ENCODE measurements around the gene HNRNPAB. TPM values are rescaled to one million over a fixed set of nuclear protein-coding genes. Genes with fewer than 3 reads are reported as not detected.

The HNRNPAB gene
- total RNA-seq, 1 donor from 2014 or later: 162 TPM

DNA sequence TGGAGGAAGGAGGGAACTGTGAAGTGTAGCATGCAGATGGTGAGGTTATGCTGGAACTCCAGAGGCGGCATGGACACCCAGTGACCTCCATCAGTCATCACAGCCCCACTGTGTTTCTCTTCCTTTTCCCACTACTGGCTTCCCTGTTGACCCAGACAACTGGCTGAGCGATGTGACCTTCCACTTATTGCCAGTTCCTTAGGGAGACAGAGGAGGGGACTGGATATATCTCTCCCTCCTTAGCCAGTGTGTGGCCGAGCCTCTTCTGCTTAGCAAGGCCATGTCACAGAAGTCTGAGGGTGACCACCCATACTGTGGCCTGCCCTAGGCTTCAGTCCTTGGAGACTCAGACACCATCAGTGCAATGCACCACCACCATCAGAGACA is 31.2 kb downstream of the HNRNPAB start:
- no peaks in the 10 kb centered on the region for H3K9me3 Mint-ChIP-seq (ENCODE audit: unreplicated experiment)
- DNase-seq (ENCODE audit: low spot score): no peak
- peaks cover 16% of the 10 kb centered on the region for H3K4me1 Mint-ChIP-seq (ENCODE audit: unreplicated experiment)
- H3K4me3 Mint-ChIP-seq (ENCODE audit: unreplicated experiment): no peak overlapping the region
- H3K27ac Mint-ChIP-seq (ENCODE audit: unreplicated experiment): no peak overlapping the region
- peaks cover 12% of the 10 kb centered on the region for H3K27me3 Mint-ChIP-seq (ENCODE audit: unreplicated experiment)
- H3K36me3 Mint-ChIP-seq (ENCODE audit: low read depth, unreplicated experiment): peaks cover 11% of the 10 kb centered on the region
- TF ChIP-seq CTCF (IDR thresholded peaks at IDR 0.05; ENCODE audit: unreplicated experiment): no peak

DNA sequence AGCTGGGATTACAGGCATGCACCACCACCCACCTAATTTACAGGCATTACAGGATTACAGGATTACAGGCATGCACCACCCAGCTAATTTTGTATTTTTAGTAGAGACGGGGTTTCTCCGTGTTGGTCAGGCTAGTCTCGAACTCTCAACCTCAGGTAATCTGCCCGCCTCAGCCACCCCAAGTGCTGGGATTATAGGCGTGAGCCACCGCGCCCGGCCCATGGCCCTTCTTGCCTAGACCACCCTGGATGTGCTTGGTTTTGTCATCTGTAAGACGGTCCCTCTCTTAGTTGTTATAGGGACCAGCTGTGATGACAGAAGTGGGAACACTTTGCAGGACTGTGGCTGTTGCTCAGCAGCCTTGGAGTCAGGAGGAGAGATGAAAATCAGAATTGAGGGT is 31.8 kb downstream of the HNRNPAB start:
- H3K4me1 Mint-ChIP-seq (ENCODE audit: unreplicated experiment): peaks cover 12% of the 10 kb centered on the region
- H3K27ac Mint-ChIP-seq (ENCODE audit: unreplicated experiment): no peak overlapping the region
- H3K36me3 Mint-ChIP-seq (ENCODE audit: low read depth, unreplicated experiment): peaks cover 6% of the 10 kb centered on the region
- H3K9me3 Mint-ChIP-seq (ENCODE audit: unreplicated experiment): no peaks in the 10 kb centered on the region
- H3K4me3 Mint-ChIP-seq (ENCODE audit: unreplicated experiment): no peak overlapping the region
- TF ChIP-seq CTCF (IDR thresholded peaks at IDR 0.05; ENCODE audit: unreplicated experiment): no peak
- peaks cover 8% of the 10 kb centered on the region for H3K27me3 Mint-ChIP-seq (ENCODE audit: unreplicated experiment)
- no peak for DNase-seq (ENCODE audit: low spot score)

- H3K27me3 Mint-ChIP-seq (ENCODE audit: unreplicated experiment): peaks cover 6% of the 10 kb centered on the region
- H3K27ac Mint-ChIP-seq (ENCODE audit: unreplicated experiment): no peak overlapping the region
- TF ChIP-seq CTCF (IDR thresholded peaks at IDR 0.05; ENCODE audit: unreplicated experiment): no peak
- peaks cover 3% of the 10 kb centered on the region for H3K36me3 Mint-ChIP-seq (ENCODE audit: low read depth, unreplicated experiment)
- no peak overlapping the region for H3K4me3 Mint-ChIP-seq (ENCODE audit: unreplicated experiment)
- peaks cover 6% of the 10 kb centered on the region for H3K4me1 Mint-ChIP-seq (ENCODE audit: unreplicated experiment)
- no peak for DNase-seq (ENCODE audit: low spot score)
- no peaks in the 10 kb centered on the region for H3K9me3 Mint-ChIP-seq (ENCODE audit: unreplicated experiment)
These were observed 32.3 kb downstream of the HNRNPAB start for GRCh38 chr5:178236679-178237078.

DNA sequence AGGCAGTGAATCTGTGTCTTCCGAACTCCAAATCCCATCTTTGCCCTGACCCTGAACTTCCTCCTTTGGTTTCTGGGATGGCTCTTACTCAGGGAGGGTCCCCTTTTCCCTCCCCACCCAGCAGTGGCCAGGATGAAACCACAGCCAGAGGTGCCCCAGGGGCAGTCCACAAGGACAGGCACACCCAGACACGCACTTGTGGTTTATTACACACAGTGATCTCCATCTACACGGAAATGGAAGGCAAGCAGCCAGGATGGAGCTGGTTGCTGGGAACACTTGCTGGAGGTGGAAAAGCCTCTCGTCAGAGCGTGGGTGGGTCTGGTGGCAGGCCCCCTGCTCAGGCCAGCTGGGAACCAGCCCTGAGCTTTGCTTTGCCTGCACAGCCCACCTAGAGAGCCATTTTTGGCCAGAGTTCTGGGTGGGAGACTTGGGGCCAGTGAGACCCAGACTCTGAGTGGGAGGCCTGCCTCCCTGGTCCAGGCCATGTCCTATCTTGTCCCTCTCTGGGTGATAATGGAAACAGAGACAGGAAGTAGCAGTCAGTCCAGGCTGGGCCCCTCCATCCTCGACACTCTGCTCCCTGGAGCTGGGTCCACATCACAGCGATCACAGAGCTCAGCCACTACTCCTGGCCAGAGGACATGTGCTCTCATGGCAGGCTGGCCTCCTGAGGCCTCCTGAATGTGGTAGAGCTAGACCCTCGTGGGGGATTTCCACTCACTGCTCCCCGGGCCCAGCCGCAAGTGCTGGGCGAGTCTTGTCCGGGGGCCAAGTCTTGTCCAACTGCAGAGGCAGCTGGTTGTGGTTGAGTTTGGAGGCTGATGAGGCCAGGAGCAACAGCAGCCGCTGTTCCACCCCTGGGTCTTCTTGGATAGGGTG is 33.3 kb downstream of the HNRNPAB start:
- Mint-ChIP-seq H3K4me3 (ENCODE audit: unreplicated experiment) (no peak overlapping the region), H3K27ac (ENCODE audit: unreplicated experiment) (no peak overlapping the region), H3K9me3 (ENCODE audit: unreplicated experiment) (no peaks in the 10 kb centered on the region), H3K4me1 (ENCODE audit: unreplicated experiment) (peaks cover 7% of the 10 kb centered on the region), H3K27me3 (ENCODE audit: unreplicated experiment) (peaks cover 11% of the 10 kb centered on the region), H3K36me3 (ENCODE audit: low read depth, unreplicated experiment) (peaks cover 7% of the 10 kb centered on the region)
- TF ChIP-seq CTCF (IDR thresholded peaks at IDR 0.05; ENCODE audit: unreplicated experiment): no peak
- no peak for DNase-seq (ENCODE audit: low spot score)

DNA sequence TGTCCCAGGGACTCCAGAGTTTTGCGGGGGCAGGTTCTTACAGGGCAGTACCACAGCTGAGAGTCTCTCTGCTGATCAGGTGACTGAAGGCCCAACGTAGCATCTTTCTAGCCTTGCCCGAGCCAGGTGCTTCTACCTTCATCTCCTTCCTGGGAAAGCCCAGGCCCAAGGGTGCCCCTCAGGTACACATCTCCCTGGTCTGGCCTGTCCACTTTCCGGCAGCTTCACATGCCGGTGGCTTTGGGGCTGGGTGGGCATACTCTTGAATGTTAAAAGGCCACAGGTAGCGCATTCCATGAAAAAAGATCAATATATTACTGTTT is 33.9 kb downstream of the HNRNPAB start:
- Mint-ChIP-seq H3K36me3 (ENCODE audit: low read depth, unreplicated experiment) (peaks cover 7% of the 10 kb centered on the region), H3K27ac (ENCODE audit: unreplicated experiment) (no peak overlapping the region), H3K4me1 (ENCODE audit: unreplicated experiment) (peaks cover 7% of the 10 kb centered on the region), H3K9me3 (ENCODE audit: unreplicated experiment) (no peaks in the 10 kb centered on the region), H3K4me3 (ENCODE audit: unreplicated experiment) (no peak overlapping the region), H3K27me3 (ENCODE audit: unreplicated experiment) (peaks cover 14% of the 10 kb centered on the region)
- DNase-seq (ENCODE audit: low spot score): no peak
- no peak for TF ChIP-seq CTCF (IDR thresholded peaks at IDR 0.05; ENCODE audit: unreplicated experiment)
